ENCODE measurements around the gene SOX2. TPM values are rescaled to one million over a fixed set of nuclear protein-coding genes. Genes with fewer than 3 reads are reported as not detected.

SOX2 gene
- total RNA-seq, 2 donors from 2014 or later, result 0.16 TPM; not detected in 1

- peaks cover 16% of the 10 kb centered on the region for H3K4me1 Mint-ChIP-seq (ENCODE audit: low read depth)
- no peak for ATAC-seq (replicated peaks in 1 of 2)
Observed at GRCh38 chr3:181722156-181722555, 10.4 kb downstream of the SOX2 start.

GRCh38 chr3:181722766-181723425, 11.2 kb downstream of the SOX2 start:
- H3K36me3 Mint-ChIP-seq (ENCODE audit: insufficient read depth in 2 of 2), result peaks cover 22 to 32% of the 10 kb centered on the region in 2 donors
- peaks cover 4 to 12% of the 10 kb centered on the region in 2 donors for H3K9me3 Mint-ChIP-seq
- peak overlapping the region; percentile 40 for H3K27ac Mint-ChIP-seq
- peaks cover 96% of the 10 kb centered on the region for H3K27me3 Mint-ChIP-seq (ENCODE audit: low read depth)
- ATAC-seq (replicated peaks in 1 of 2), result no peak
- no peak for DNase-seq
- peak overlapping the region in 1 of 2 donors; percentile 41 for H3K4me3 Mint-ChIP-seq
- peaks cover 22% of the 10 kb centered on the region for H3K4me1 Mint-ChIP-seq (ENCODE audit: low read depth)

More at GRCh38 chr3:181722156-181722555, 10.4 kb downstream of the SOX2 start:
- Mint-ChIP-seq H3K36me3 (ENCODE audit: insufficient read depth in 2 of 2) (peaks cover 20 to 32% of the 10 kb centered on the region in 2 donors), H3K4me3 (no peak overlapping the region), H3K9me3 (peaks cover 4 to 12% of the 10 kb centered on the region in 2 donors), H3K27me3 (ENCODE audit: low read depth) (peaks cover 97% of the 10 kb centered on the region), H3K27ac (no peak overlapping the region)
- no peak for DNase-seq

- Mint-ChIP-seq H3K27ac (peak overlapping the region; percentile 40), H3K27me3 (ENCODE audit: low read depth) (peaks cover 93% of the 10 kb centered on the region), H3K4me3 (peak overlapping the region in 1 of 2 donors; percentile 41), H3K9me3 (peaks cover 4 to 12% of the 10 kb centered on the region in 2 donors), H3K4me1 (ENCODE audit: low read depth) (peaks cover 22% of the 10 kb centered on the region), H3K36me3 (ENCODE audit: insufficient read depth in 2 of 2) (peaks cover 22 to 32% of the 10 kb centered on the region in 2 donors)
- ATAC-seq (replicated peaks in 1 of 2) (no peak), DNase-seq (no peak)
Observed at GRCh38 chr3:181723625-181724191, 12.0 kb downstream of the SOX2 start.

- Mint-ChIP-seq H3K27ac (peak overlapping the region; percentile 84), H3K4me3 (peak overlapping the region in 1 of 2 donors; percentile 44), H3K36me3 (ENCODE audit: insufficient read depth in 2 of 2) (peaks cover 22 to 32% of the 10 kb centered on the region in 2 donors), H3K9me3 (peaks cover 4 to 12% of the 10 kb centered on the region in 2 donors), H3K27me3 (ENCODE audit: low read depth) (peaks cover 93% of the 10 kb centered on the region), H3K4me1 (ENCODE audit: low read depth) (peaks cover 22% of the 10 kb centered on the region)
- ATAC-seq (replicated peaks in 1 of 2) (no peak), DNase-seq (no peak)
Observed at GRCh38 chr3:181724192-181724965, 12.7 kb downstream of the SOX2 start.

GRCh38 chr3:181725131-181725731, 13.5 kb downstream of the SOX2 start:
- peaks cover 4 to 12% of the 10 kb centered on the region in 2 donors for H3K9me3 Mint-ChIP-seq
- ATAC-seq (replicated peaks in 1 of 2), result no peak
- peaks cover 93% of the 10 kb centered on the region for H3K27me3 Mint-ChIP-seq (ENCODE audit: low read depth)
- peaks cover 22% of the 10 kb centered on the region for H3K4me1 Mint-ChIP-seq (ENCODE audit: low read depth)
- peaks cover 22 to 29% of the 10 kb centered on the region in 2 donors for H3K36me3 Mint-ChIP-seq (ENCODE audit: insufficient read depth in 2 of 2)
- DNase-seq, result no peak
- H3K4me3 Mint-ChIP-seq, result peak overlapping the region in 1 of 2 donors; percentile 25
- H3K27ac Mint-ChIP-seq, result peak overlapping the region; percentile 34

- Mint-ChIP-seq H3K36me3 (ENCODE audit: insufficient read depth in 2 of 2) (peaks cover 22 to 29% of the 10 kb centered on the region in 2 donors), H3K4me1 (ENCODE audit: low read depth) (peaks cover 22% of the 10 kb centered on the region), H3K27ac (no peak overlapping the region), H3K4me3 (no peak overlapping the region), H3K9me3 (peaks cover 4 to 12% of the 10 kb centered on the region in 2 donors), H3K27me3 (ENCODE audit: low read depth) (peaks cover 94% of the 10 kb centered on the region)
- DNase-seq, result no peak
- ATAC-seq (replicated peaks in 1 of 2), result no peak
Observed at GRCh38 chr3:181725830-181726229, 14.1 kb downstream of the SOX2 start.

GRCh38 chr3:181726351-181727330, 14.9 kb downstream of the SOX2 start:
- peak overlapping the region; percentile 25 for H3K27ac Mint-ChIP-seq
- H3K36me3 Mint-ChIP-seq (ENCODE audit: insufficient read depth in 2 of 2), result peaks cover 22 to 25% of the 10 kb centered on the region in 2 donors
- H3K4me3 Mint-ChIP-seq, result peak overlapping the region; percentile 51 to 61
- H3K9me3 Mint-ChIP-seq, result peaks cover 4 to 12% of the 10 kb centered on the region in 2 donors
- peaks cover 92% of the 10 kb centered on the region for H3K27me3 Mint-ChIP-seq (ENCODE audit: low read depth)
- ATAC-seq (replicated peaks in 1 of 2) (no peak), DNase-seq (no peak)
- H3K4me1 Mint-ChIP-seq (ENCODE audit: low read depth), result peaks cover 22% of the 10 kb centered on the region

GRCh38 chr3:181727341-181728032, 15.8 kb downstream of the SOX2 start:
- H3K27ac Mint-ChIP-seq, result no peak overlapping the region
- peak overlapping the region; percentile 51 to 61 for H3K4me3 Mint-ChIP-seq
- peaks cover 4 to 9% of the 10 kb centered on the region in 2 donors for H3K9me3 Mint-ChIP-seq
- H3K27me3 Mint-ChIP-seq (ENCODE audit: low read depth), result peaks cover 89% of the 10 kb centered on the region
- H3K4me1 Mint-ChIP-seq (ENCODE audit: low read depth), result peaks cover 22% of the 10 kb centered on the region
- DNase-seq (no peak), ATAC-seq (replicated peaks in 1 of 2) (no peak)
- H3K36me3 Mint-ChIP-seq (ENCODE audit: insufficient read depth in 2 of 2), result peaks cover 16 to 21% of the 10 kb centered on the region in 2 donors

GRCh38 chr3:181728470-181729340, 17.0 kb downstream of the SOX2 start:
- H3K27ac Mint-ChIP-seq, result no peak overlapping the region
- peaks cover 12 to 16% of the 10 kb centered on the region in 2 donors for H3K36me3 Mint-ChIP-seq (ENCODE audit: insufficient read depth in 2 of 2)
- H3K27me3 Mint-ChIP-seq (ENCODE audit: low read depth), result peaks cover 77% of the 10 kb centered on the region
- H3K9me3 Mint-ChIP-seq, result peaks cover 4 to 6% of the 10 kb centered on the region in 2 donors
- peaks cover 21% of the 10 kb centered on the region for H3K4me1 Mint-ChIP-seq (ENCODE audit: low read depth)
- H3K4me3 Mint-ChIP-seq, result no peak overlapping the region
- no peak for DNase-seq
- no peak for ATAC-seq (replicated peaks in 1 of 2)

- no peak overlapping the region for H3K4me3 Mint-ChIP-seq
- DNase-seq (no peak), ATAC-seq (replicated peaks in 1 of 2) (no peak)
- H3K36me3 Mint-ChIP-seq (ENCODE audit: insufficient read depth in 2 of 2), result peaks cover 9% of the 10 kb centered on the region in 2 donors
- peaks cover 15% of the 10 kb centered on the region for H3K4me1 Mint-ChIP-seq (ENCODE audit: low read depth)
- H3K27me3 Mint-ChIP-seq (ENCODE audit: low read depth), result peaks cover 70% of the 10 kb centered on the region
- peaks cover 1 to 4% of the 10 kb centered on the region in 2 donors for H3K9me3 Mint-ChIP-seq
- H3K27ac Mint-ChIP-seq, result no peak overlapping the region
Observed at GRCh38 chr3:181729341-181729869, 17.7 kb downstream of the SOX2 start.

GRCh38 chr3:181730316-181730715, 18.6 kb downstream of the SOX2 start:
- DNase-seq (no peak), ATAC-seq (replicated peaks in 1 of 2) (no peak)
- peaks cover 15% of the 10 kb centered on the region for H3K4me1 Mint-ChIP-seq (ENCODE audit: low read depth)
- H3K27ac Mint-ChIP-seq, result no peak overlapping the region
- peaks cover 61% of the 10 kb centered on the region for H3K27me3 Mint-ChIP-seq (ENCODE audit: low read depth)
- peaks cover 1 to 2% of the 10 kb centered on the region in 2 donors for H3K9me3 Mint-ChIP-seq
- H3K4me3 Mint-ChIP-seq, result no peak overlapping the region
- H3K36me3 Mint-ChIP-seq (ENCODE audit: insufficient read depth in 2 of 2), result peaks cover 7% of the 10 kb centered on the region in 2 donors

Data from activated T-cell treated with anti-CD3 and anti-CD28 coated beads, Interleukin-2, amount 50 U/mL, for 72 hours (primary cell).